Upper lobe of left lung (tissue), 4 donors: ENCODE results near the gene FRMPD2.

ENCODE experiments used
- CTCF ChIP-seq, 6 experiments: fragments of 450-650 bp in 4 of 6; fragments of 200-600 bp in 2 of 6; sonication (generic) in 2 of 6; IDR thresholded peaks; one replicate each; pipeline ENCODE4 v1.5.1; 2016 to 2019; ENCODE audit warnings: antibody characterized with exemption in 6 of 6
- EP300 ChIP-seq, 4 donors: sonication (generic); formaldehyde crosslinking; IDR thresholded peaks; one replicate each; pipeline ENCODE4 v1.5.1; 2017; ENCODE audit warnings: antibody characterized with exemption in 4 of 4, control low read depth in 2 of 4
- POLR2A ChIP-seq, 4 donors: fragments of 450-650 bp; IDR thresholded peaks; one replicate each; pipeline ENCODE4 v1.5.1; 2016 to 2017; ENCODE audit warnings: antibody characterized with exemption in 4 of 4, mild to moderate bottlenecking in 2 of 4
- POLR2AphosphoS5 ChIP-seq, 2 donors: sonication (generic); formaldehyde crosslinking; IDR thresholded peaks; one replicate each; pipeline ENCODE4 v1.5.1; 2017; ENCODE audit warnings: antibody characterized with exemption in 2 of 2

GRCh38 chr10:48288661-48289060 lies 14.2 kb upstream of the FRMPD2 start:
- TF ChIP-seq CTCF (IDR thresholded peaks at IDR 0.05) = no peak
- TF ChIP-seq POLR2A (IDR thresholded peaks at IDR 0.05) = no peak
- no peak for TF ChIP-seq EP300 (IDR thresholded peaks at IDR 0.05)
- TF ChIP-seq POLR2AphosphoS5 (IDR thresholded peaks at IDR 0.05) = no peak
